Loucy (cell line): ENCODE data around the gene THOC1.

Source experiments
- H2AFZ ChIP-seq: fragments of 200-600 bp; sonication (generic); 2 replicates; pipeline ENCODE4 v1.6.0; 2016; ENCODE audit warnings: antibody characterized with exemption, mild to moderate bottlenecking, low read length, moderate library complexity
- H3F3A ChIP-seq: fragments of 200-600 bp; 2 replicates; pipeline ENCODE4 v1.6.0; 2016; ENCODE audit warnings: antibody characterized with exemption, low read depth, mild to moderate bottlenecking
- H3K27me3 ChIP-seq: fragments of 200-600 bp; sonication (generic); 2 replicates; pipeline ENCODE4 v1.6.1; 2014; ENCODE audit warnings: low read length, mild to moderate bottlenecking; ENCODE audit not compliant: insufficient read depth, poor library complexity, severe bottlenecking
- H3K36me3 ChIP-seq: fragments of 200-600 bp; sonication (generic); 2 replicates; pipeline ENCODE4 v1.6.1; 2016; ENCODE audit warnings: low read length; ENCODE audit not compliant: insufficient read depth
- H3K4me1 ChIP-seq: fragments of 200-600 bp; sonication (generic); 2 replicates; pipeline ENCODE4 v1.5.1; 2014; ENCODE audit warnings: low read length, mild to moderate bottlenecking; ENCODE audit not compliant: insufficient read depth, poor library complexity, severe bottlenecking
- H3K4me2 ChIP-seq: fragments of 200-600 bp; sonication (generic); 2 replicates; pipeline ENCODE4 v1.6.0; 2014; ENCODE audit warnings: antibody characterized with exemption, low read length, low read depth, mild to moderate bottlenecking; ENCODE audit not compliant: poor library complexity, severe bottlenecking
- H3K4me3 ChIP-seq: fragments of 200-600 bp; sonication (generic); 2 replicates; pipeline ENCODE4 v1.5.1; 2014; ENCODE audit warnings: low read length, mild to moderate bottlenecking, mixed read lengths; ENCODE audit not compliant: poor library complexity, severe bottlenecking
- H3K79me2 ChIP-seq: fragments of 200-600 bp; sonication (generic); 2 replicates; pipeline ENCODE4 v1.6.1; 2014; ENCODE audit warnings: low read length; ENCODE audit not compliant: insufficient read depth
- H3K9ac ChIP-seq: fragments of 200-600 bp; sonication (generic); 2 replicates; pipeline ENCODE4 v1.6.0; 2014; ENCODE audit warnings: mild to moderate bottlenecking, low read depth, low read length, moderate library complexity; ENCODE audit not compliant: poor library complexity, severe bottlenecking
- H3K9me2 ChIP-seq: fragments of 200-600 bp; sonication (generic); replicated peaks from 2 replicates; pipeline ENCODE4 v1.6.1; 2016; ENCODE audit warnings: low read depth, low read length, mixed read lengths
- H3K9me3 ChIP-seq: fragments of 200-600 bp; sonication (generic); 2 replicates; pipeline ENCODE4 v1.6.1; 2014; ENCODE audit warnings: mild to moderate bottlenecking, antibody characterized with exemption, low read length, low read depth; ENCODE audit not compliant: insufficient read depth
- H4K20me1 ChIP-seq: fragments of 200-600 bp; sonication (generic); 2 replicates; pipeline ENCODE4 v1.6.0; 2014; ENCODE audit warnings: antibody characterized with exemption, low read length, mild to moderate bottlenecking; ENCODE audit not compliant: insufficient read depth, poor library complexity, severe bottlenecking
- EZH2phosphoT487 ChIP-seq: fragments of 200-600 bp; IDR thresholded peaks from 2 replicates; pipeline ENCODE4 v1.6.1; 2018; ENCODE audit warnings: antibody characterized with exemption, mild to moderate bottlenecking, moderate library complexity, borderline replicate concordance
- TF ChIP-seq, protein P1 (sequence below): fragments of 200-600 bp; sonication (generic); conservative IDR thresholded peaks from 2 replicates; pipeline ENCODE4 v1.5.1; 2014; ENCODE audit warnings: mild to moderate bottlenecking, antibody characterized with exemption, low read length

The THOC1 gene

DNA sequence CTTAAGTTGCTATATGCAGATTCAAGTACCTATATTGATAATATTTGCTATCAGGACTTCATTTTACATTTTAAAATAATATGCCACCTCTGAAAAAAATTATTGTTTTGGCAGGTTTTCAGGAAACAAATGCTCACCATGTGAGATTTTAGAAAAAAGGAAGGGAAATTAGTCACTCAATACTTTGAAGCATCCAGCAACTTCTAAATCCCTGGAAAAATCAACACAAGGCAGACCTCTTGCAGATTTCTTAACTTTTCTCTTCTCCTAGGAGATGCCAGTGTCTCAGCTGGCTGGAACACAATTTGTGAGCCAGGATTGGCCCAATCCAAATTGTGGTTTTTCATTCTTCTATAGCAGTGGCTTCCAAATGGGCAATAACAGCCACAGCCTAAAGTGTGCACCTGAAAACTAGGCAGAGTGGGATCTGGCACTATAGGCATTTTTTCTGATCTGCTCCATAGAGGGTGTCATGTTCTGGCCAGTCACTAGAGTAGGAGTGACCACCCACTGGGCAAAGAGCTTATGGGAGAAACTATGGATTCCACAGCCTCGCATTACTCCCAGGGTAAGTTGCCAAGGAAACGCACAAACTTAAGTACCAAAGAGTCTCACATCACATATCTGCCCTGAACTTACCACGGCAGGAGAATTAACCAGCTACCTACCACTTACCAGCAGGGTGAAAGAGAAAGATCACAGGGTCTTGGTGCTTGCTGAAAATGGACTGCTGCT, 28.1 kb upstream of the THOC1 start:
- no peaks in the 10 kb centered on the region for H4K20me1 ChIP-seq
- H3K9me2 ChIP-seq = no peaks in the 10 kb centered on the region
- no peak overlapping the region for H2AFZ ChIP-seq
- no peaks in the 10 kb centered on the region; the same call in 1 of the 2 replicates for H3K9me3 ChIP-seq
- no peak for TF ChIP-seq EZH2phosphoT487
- TF ChIP-seq, protein P1, sequence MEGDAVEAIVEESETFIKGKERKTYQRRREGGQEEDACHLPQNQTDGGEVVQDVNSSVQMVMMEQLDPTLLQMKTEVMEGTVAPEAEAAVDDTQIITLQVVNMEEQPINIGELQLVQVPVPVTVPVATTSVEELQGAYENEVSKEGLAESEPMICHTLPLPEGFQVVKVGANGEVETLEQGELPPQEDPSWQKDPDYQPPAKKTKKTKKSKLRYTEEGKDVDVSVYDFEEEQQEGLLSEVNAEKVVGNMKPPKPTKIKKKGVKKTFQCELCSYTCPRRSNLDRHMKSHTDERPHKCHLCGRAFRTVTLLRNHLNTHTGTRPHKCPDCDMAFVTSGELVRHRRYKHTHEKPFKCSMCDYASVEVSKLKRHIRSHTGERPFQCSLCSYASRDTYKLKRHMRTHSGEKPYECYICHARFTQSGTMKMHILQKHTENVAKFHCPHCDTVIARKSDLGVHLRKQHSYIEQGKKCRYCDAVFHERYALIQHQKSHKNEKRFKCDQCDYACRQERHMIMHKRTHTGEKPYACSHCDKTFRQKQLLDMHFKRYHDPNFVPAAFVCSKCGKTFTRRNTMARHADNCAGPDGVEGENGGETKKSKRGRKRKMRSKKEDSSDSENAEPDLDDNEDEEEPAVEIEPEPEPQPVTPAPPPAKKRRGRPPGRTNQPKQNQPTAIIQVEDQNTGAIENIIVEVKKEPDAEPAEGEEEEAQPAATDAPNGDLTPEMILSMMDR = no peak
- H3K4me3 ChIP-seq = no peak overlapping the region
- no peaks in the 10 kb centered on the region for H3K36me3 ChIP-seq
- H3K4me2 ChIP-seq = no peak overlapping the region
- H3K27me3 ChIP-seq = no peaks in the 10 kb centered on the region
- H3K4me1 ChIP-seq = no peaks in the 10 kb centered on the region
- no peak overlapping the region for H3K9ac ChIP-seq
- no peaks in the 10 kb centered on the region for H3F3A ChIP-seq
- no peaks in the 10 kb centered on the region for H3K79me2 ChIP-seq

- no peaks in the 10 kb centered on the region; the same call in 1 of the 2 replicates for H3K9me3 ChIP-seq
- no peak overlapping the region for H3K4me3 ChIP-seq
- H3K36me3 ChIP-seq = no peaks in the 10 kb centered on the region
- H3K27me3 ChIP-seq = no peaks in the 10 kb centered on the region
- H3K9ac ChIP-seq = no peak overlapping the region
- no peaks in the 10 kb centered on the region for H4K20me1 ChIP-seq
- no peak overlapping the region for H3K4me2 ChIP-seq
- TF ChIP-seq, protein P1 = no peak
- TF ChIP-seq EZH2phosphoT487 = no peak
- H2AFZ ChIP-seq = no peak overlapping the region
- H3K4me1 ChIP-seq = no peaks in the 10 kb centered on the region
- no peaks in the 10 kb centered on the region for H3K9me2 ChIP-seq
- H3K79me2 ChIP-seq = no peaks in the 10 kb centered on the region
- H3F3A ChIP-seq = no peaks in the 10 kb centered on the region
Measured at GRCh38 chr18:294566-294965, 26.7 kb upstream of the THOC1 start.

- Histone ChIP-seq H3K4me3 (no peak overlapping the region), H3K27me3 (no peaks in the 10 kb centered on the region), H3K9me2 (no peaks in the 10 kb centered on the region), H4K20me1 (no peaks in the 10 kb centered on the region), H3K9me3 (no peaks in the 10 kb centered on the region; the same call in 1 of the 2 replicates), H3K79me2 (no peaks in the 10 kb centered on the region), H2AFZ (no peak overlapping the region), H3K4me2 (no peak overlapping the region), H3K4me1 (no peaks in the 10 kb centered on the region), H3F3A (no peaks in the 10 kb centered on the region), H3K36me3 (no peaks in the 10 kb centered on the region), H3K9ac (no peak overlapping the region)
- no peak for TF ChIP-seq EZH2phosphoT487
- TF ChIP-seq, protein P1 = no peak
Measured at GRCh38 chr18:293536-293935, 25.7 kb upstream of the THOC1 start.
